Left kidney (tissue), 2 donors: ENCODE results near the gene POU2AF1. TPM values are rescaled to one million over a fixed set of nuclear protein-coding genes. Genes with fewer than 3 reads are reported as not detected.
"Not testable (repeated sequence)": the region's sequence is repeated elsewhere in the genome, so short reads cannot be mapped to it uniquely, and the experiment has no call there.

Experiments used
- DNase-seq: peaks from one replicate; pipeline ENCODE4 v3.0.0-alpha.2; 2013
- polyA plus RNA-seq: library from polyadenylated mRNA; unstranded; fragments of 120-200 nt; gene quantifications from one replicate; pipeline ENCODE4 v1.2.1, GENCODE V29; 2013; ENCODE audit not compliant: insufficient read length

Gene POU2AF1
- polyA plus RNA-seq, 1 donor, result 0.90 TPM

GRCh38 chr11:111344032-111344431 is 35.0 kb downstream of the POU2AF1 start:
- no peak for DNase-seq

- no peak for DNase-seq
Measured at GRCh38 chr11:111342329-111342728, 36.7 kb downstream of the POU2AF1 start.

- DNase-seq, result no peak
Measured at GRCh38 chr11:111339758-111340388, 39.2 kb downstream of the POU2AF1 start.

- DNase-seq, result no peak
Measured at GRCh38 chr11:111336582-111337256, 42.4 kb downstream of the POU2AF1 start.

GRCh38 chr11:111336062-111336461 is 43.0 kb downstream of the POU2AF1 start:
- no peak for DNase-seq

- no peak for DNase-seq
Measured at GRCh38 chr11:111335549-111335948, 43.5 kb downstream of the POU2AF1 start.

- DNase-seq, result no peak
Measured at GRCh38 chr11:111334532-111335502, 44.3 kb downstream of the POU2AF1 start.

- no peak for DNase-seq
Measured at GRCh38 chr11:111331711-111332479, 47.2 kb downstream of the POU2AF1 start.

GRCh38 chr11:111330234-111330893 is 48.7 kb downstream of the POU2AF1 start:
- DNase-seq, result no peak

GRCh38 chr11:111329306-111330204 is 49.5 kb downstream of the POU2AF1 start:
- DNase-seq, result no peak

GRCh38 chr11:111327908-111328624 is 51.0 kb downstream of the POU2AF1 start:
- no peak for DNase-seq

- no peak for DNase-seq
Measured at GRCh38 chr11:111326824-111327223, 52.3 kb downstream of the POU2AF1 start.

- DNase-seq, result no peak
Measured at GRCh38 chr11:111325259-111325658, 53.8 kb downstream of the POU2AF1 start.

- no peak for DNase-seq
Measured at GRCh38 chr11:111324277-111324720, 54.8 kb downstream of the POU2AF1 start.

- no peak for DNase-seq
Measured at GRCh38 chr11:111322534-111322933, 56.5 kb downstream of the POU2AF1 start.

GRCh38 chr11:111320728-111321568 is 58.1 kb downstream of the POU2AF1 start:
- DNase-seq, result no peak

GRCh38 chr11:111320199-111320598 is 58.9 kb downstream of the POU2AF1 start:
- not testable (repeated sequence) for DNase-seq

GRCh38 chr11:111319296-111319695 is 59.8 kb downstream of the POU2AF1 start:
- no peak for DNase-seq

GRCh38 chr11:111312076-111312475 is 67.0 kb downstream of the POU2AF1 start:
- DNase-seq, result no peak
